T-helper 9 cell (primary cell): ENCODE results near the gene HDAC8.
"Not testable (repeated sequence)": the region's sequence is repeated elsewhere in the genome, so short reads cannot be mapped to it uniquely, and the experiment has no call there.

Experiments used
- DNase-seq: peaks from one replicate; pipeline ENCODE4 v3.0.0-alpha.2; 2020

The HDAC8 gene

DNA sequence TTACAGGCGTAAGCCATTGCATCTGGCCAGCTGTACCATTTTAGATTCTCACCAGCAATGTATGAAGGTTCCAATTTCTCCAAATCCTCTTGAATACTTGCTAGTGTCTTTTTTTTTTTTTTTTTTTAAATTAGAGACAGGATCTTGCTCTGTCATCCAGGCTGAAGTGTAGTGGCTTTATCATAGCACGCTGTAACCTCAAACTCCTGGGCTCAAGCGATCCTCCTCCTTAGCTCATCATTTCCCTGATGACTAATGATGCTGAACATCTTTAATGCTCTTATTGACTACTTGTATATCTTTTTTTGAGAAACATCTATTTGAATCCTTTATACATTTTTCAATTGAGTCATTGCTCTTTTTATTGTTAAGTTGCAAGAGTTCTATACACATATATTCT, 40.3 kb downstream of the HDAC8 start:
- DNase-seq, result no peak

- DNase-seq, result no peak
Measured at GRCh38 chrX:72526534-72527508, 45.8 kb downstream of the HDAC8 start.

DNA sequence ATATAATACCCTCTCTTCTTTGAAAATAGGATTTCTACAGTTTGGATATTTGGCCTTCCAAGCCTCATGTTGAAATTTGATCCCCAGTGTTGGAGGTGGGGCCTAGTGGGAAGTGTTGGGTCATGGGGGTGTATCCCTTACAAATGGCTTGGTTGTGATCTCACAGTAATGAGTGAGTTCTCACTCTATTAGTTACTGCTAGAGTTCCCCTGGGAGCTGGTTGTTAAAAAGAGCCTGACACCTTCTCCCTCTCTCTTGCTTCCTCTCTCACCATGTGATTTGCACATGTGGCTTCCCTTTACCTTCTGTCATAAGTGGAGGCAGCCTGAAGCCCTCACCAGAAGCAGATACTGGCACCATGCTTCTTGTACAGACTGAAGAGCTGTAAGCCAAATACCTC, 73.9 kb downstream of the HDAC8 start:
- DNase-seq, result no peak

GRCh38 chrX:72495046-72495445, 77.6 kb downstream of the HDAC8 start:
- DNase-seq, result no peak

GRCh38 chrX:72492499-72492898, 80.1 kb downstream of the HDAC8 start:
- no peak for DNase-seq

GRCh38 chrX:72490221-72490620, 82.4 kb downstream of the HDAC8 start:
- not testable (repeated sequence) for DNase-seq

DNA sequence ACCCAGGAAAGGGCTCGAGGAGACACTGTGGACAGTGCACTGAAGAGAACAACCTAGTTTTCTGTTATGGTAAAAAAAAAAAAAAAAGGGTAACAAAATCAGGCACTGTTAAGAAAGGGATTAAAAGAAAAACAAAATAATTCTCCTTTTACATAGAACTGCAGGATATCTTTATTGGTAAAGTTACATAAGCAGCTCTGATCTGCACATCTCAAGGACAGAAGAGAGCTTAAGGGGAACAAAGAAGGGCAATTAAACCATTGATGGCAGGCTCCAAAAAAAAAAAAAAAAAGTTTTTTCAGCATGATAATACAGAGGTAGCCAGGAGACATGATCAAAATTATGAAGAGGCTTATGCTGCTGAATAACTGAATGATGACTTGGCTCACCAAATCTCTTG, 85.0 kb downstream of the HDAC8 start:
- no peak for DNase-seq

- no peak for DNase-seq
Measured at GRCh38 chrX:72479324-72480274, 93.0 kb downstream of the HDAC8 start.

DNA sequence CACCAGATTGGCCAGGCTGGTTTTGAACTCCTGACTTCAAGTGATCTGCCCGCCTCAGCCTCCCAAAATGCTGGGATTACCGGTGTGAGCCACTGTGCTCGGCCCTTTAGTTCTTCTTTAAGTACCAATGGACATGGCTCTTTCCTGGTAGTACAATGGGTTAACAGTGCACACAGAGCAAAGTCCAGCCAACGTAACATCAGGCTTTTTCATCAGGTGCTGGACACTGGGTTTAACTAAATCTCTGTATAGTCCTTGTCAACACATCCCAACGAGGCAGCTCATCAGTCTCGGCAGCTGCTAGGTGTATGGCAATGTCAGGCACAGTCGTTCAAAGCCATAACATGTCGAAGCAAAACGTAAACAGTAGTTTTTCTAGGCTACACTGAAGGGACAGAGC, 93.8 kb downstream of the HDAC8 start:
- DNase-seq, result no peak

DNA sequence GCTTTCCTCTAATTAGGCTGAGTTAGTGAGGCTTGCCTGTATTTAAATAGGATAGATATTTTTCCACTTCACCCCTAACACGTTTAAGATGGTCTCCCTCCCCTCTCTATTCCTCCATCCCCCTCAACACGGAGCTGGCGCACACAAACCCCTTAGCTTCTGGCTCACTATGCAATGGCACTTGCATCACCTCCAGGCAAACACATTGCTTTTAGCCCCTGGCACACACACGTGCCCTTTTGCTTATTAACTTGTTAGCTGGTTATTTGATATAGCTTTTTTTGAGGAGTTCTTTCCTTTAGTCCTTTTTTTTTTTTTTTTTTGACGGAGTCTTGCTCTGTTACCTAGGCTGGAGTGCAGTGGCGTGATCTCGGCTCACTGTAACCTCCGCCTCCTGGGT, 94.3 kb downstream of the HDAC8 start:
- no peak for DNase-seq

- no peak for DNase-seq
Measured at GRCh38 chrX:72477781-72478181, 94.9 kb downstream of the HDAC8 start.

DNA sequence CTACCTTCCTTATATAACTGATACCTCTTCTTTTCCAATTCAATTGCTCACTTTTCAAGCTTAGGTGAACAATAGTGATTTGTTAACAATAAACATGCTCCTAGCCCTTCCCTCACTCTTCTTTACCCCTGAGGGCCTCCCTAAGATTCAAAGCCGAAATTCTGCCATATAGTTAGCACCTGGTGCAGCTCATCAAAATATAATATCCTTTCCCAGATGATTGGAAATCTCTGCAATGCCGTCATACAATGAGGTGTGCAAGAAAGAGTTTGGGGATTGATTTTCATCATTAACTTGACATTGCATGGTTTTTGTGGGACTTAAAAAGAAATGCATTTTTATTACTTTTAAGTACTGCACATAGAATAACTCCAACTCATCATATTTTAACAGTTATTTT, 95.3 kb downstream of the HDAC8 start:
- DNase-seq, result no peak

- no peak for DNase-seq
Measured at GRCh38 chrX:72475952-72476668, 96.5 kb downstream of the HDAC8 start.

- no peak for DNase-seq
Measured at GRCh38 chrX:72475338-72475737, 97.3 kb downstream of the HDAC8 start.

DNA sequence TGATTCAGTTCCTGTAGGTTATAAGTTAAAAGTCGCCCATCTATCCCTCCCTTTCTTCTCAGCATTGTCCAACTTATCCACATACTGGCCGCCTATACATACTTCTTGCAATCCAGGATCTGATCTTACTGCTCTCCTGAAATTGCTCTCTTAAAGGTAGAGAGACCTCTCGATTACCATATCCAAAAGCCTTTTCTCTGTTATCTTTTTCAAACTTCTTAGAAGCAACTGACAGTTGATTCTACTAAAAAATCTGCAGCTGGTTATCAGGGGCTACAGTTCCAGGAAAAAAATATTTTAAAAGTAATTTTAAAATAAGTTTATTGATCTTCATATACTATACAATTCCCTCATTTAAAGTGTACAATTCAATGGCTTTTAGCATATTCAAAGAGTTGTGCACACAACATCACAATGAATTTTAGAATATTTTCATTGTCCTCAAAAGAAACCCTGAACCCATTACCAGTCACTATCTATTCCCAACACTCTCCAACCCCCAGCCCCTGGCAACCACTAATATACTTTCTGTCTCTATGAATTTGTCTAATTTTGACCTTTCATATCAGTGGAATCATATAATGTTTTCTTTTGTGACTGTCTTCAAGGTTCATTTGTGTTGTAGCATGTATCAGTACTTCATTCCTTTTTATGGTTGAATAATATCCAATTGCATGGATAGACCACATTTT, 102.0 kb downstream of the HDAC8 start:
- DNase-seq, result no peak

GRCh38 chrX:72470117-72470516, 102.5 kb downstream of the HDAC8 start:
- no peak for DNase-seq

DNA sequence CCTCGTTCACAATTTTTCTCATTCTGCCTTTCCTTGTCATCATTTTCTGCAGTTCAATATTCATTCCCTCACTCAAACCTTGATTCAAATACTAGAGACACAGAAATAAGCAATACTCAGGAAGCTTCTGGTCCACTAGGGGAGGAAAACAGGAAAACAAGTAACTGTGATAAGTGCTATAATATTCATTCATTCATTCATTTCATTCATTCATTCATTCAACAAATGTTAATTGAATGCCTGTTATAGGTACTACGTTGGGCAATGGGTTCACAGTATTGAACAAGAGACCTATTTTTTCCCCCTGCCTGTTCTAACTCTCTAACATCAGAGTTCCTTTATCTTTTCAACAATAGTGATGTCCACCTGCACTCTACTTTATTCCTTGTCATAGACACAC, 104.0 kb downstream of the HDAC8 start:
- DNase-seq, result no peak

GRCh38 chrX:72467135-72467534, 105.5 kb downstream of the HDAC8 start:
- DNase-seq, result no peak

GRCh38 chrX:72466493-72466892, 106.2 kb downstream of the HDAC8 start:
- DNase-seq, result no peak

DNA sequence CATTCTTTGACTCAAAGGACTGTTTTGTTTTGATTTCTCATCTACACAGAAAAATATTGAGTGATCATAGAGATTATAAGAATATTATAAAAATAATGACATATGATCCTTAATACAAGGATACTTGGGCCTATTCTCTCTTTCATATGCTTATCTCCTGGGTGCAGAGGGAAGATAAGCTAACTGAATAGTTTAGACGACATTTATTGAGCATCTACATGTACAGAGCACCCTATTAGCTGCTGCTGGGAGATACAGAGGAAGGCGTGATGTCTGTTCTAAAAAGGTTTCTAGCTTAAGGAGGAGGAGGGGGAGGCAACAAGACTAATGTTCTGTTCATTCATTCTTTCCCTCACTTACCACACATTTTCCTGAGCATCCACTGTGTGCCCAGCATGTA, 106.8 kb downstream of the HDAC8 start:
- DNase-seq, result no peak

DNA sequence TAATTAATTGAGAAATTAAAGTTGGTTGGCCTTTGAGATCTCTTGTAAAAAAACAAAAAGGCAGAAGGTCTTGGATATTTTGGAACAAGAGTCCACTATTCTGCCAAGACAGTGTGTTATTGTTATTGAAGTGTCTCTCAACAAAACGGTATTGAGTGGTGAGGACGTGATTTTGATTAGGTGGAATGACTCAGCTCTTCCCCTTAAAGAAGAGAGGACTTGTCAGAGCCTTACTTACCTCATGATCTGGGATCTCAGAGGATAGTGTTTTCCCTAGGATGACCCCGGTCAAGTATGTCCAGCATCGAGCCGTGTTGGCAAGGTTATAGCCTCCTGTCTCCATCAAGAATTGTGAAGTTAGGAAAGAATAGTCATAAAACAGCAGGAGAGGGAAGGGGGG, 110.9 kb downstream of the HDAC8 start:
- no peak for DNase-seq

DNA sequence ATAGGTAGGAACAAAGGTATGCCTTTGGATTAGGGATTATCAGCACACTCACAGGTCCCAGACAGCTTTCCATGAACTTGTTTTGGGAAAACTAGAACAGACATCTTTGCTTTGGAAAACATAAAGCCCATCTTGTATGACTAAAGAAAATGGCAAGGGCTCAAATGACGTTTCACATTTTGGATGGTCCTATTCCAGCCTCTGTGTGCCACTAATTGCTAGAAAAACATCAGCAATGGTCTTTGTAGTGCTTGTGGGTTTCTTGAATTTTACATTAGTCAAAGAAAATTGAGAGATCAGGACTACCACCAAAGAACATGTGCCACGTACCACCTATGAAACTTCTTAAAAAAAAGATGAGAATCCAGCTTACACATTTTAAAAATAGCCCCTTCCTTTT, 111.4 kb downstream of the HDAC8 start:
- DNase-seq, result no peak
